HK-2 (cell line): ENCODE data around the gene IFT88.

Experiments
- DNase-seq: peaks from one replicate; pipeline ENCODE4 v3.0.0-alpha.2; 2018; ENCODE audit not compliant: unreplicated experiment

Gene IFT88

DNA sequence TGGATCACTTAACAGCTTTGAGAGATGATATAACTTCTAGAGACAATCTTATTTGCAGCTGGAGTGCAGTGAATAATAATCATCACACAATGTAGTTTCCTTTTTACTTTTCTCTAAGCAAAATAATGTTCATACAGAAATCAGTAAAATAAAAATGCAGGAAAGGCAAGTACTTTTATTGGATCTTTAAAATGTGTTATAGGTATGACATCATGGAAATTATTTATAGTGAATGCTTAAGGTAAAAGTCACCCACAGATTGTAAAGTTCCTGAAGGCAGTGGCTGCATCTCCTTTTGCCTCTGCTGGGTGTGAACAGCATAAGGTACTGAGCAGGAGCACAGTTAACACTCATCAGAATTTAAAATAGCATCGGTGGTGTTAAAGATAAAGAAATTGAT is 119.2 kb downstream of the IFT88 start:
- DNase-seq = no peak

DNA sequence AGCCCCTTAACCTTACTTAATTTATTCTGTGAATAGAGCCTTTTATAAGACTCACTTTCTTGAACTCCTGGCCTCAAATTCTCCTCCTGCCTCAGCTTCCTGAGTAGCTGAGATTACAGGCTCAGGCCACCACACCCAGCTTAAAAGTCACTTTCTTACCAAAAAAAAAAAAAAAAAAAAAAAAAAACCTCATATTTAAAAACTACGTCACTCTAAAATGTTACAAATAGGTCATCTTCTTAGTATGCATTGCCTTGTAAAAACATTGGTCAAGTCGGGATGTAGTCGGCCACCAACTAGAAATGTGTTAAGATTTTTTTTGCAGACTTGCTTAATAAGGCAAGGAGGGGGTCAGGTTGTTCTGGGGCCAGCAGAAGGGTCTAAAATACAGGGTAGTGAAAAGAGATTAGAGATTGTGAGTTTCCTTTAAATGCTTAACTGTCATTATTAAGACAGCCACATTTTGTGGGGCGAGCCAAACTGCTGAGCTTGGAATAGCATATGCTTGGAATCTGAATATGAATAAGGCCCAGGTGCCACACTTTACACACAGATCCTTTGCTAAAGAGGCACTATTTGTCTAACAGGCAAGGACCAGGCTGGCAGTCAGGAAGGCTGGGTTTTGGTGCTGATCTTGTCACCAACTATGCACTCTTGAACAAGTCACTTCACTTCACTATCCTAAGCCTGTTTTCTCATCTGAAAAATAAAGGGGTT is 120.1 kb downstream of the IFT88 start:
- DNase-seq = no peak

DNA sequence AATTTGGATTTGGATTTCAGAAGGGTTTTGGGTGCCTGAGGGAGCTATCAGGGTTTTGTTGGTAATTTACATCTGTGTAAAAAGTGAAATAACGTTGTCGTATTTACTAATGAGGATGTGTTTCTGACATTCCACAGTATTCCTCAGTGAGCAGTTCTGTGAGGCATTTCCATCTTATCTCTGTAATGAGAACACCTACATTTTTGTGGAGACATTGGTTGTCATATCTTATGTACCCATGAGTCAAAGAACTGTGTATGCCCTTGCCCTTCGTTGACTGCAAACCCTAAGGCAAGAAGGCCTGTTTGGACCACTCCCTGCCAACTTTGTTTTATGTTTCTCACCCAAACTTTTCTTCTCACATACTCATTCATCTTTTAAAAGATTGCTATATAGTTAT is 122.3 kb downstream of the IFT88 start:
- no peak for DNase-seq

DNA sequence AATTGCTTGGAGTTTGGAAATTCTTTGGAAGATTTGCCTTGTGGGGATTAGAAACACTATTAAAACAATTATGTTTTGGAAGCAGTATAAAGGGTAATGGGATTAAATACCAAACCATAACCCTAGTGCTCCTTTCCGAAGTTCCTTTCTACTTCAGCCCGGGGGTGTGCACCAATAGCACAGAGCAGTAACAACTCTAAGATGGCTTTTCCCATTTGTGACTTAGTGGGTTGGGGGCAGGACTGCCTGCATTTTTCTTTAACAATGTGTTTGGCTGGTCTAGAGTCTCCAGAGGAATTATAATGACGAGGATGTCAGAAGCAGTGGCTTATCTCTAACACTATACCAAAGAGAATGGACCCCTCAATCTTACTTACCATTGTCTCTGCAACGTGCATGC is 124.7 kb downstream of the IFT88 start:
- DNase-seq = no peak

DNA sequence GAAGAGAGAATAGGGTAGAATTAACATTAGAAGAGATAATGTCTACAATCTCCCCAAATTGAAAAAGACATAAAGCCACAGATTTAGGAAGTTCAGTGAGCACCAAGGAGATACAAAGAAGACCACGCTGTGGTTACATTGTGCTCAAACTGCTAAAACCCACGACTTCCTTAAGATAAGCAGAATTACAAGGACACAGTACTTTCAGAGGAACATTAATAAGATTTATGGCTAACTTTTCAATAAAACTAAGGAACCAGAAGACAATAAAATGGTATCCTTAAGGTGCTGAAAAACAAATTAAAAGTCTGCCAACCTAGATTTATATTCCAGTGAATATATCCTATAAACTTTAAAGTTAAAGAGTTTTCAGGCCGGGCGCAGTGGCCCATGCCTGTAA is 129.1 kb downstream of the IFT88 start:
- DNase-seq = no peak

DNA sequence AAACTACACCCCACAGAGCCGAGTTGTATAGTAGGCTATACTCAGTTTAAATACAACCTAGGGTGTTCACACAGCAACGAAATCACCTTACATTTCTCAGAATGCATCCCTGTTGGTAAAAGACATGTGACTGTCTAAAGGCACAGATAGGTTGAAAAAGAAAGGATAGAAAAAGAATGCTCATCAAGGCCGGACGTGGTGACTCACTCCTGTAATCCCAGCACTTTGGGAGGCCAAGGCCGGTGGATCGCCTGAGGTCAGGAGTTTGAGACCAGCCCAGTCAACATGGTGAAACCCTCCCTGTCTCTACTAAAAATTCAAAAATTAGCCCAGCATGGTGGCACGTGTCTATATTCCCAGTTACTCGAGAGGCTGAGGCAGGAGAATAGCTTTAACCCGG is 132.8 kb downstream of the IFT88 start:
- DNase-seq = no peak

DNA sequence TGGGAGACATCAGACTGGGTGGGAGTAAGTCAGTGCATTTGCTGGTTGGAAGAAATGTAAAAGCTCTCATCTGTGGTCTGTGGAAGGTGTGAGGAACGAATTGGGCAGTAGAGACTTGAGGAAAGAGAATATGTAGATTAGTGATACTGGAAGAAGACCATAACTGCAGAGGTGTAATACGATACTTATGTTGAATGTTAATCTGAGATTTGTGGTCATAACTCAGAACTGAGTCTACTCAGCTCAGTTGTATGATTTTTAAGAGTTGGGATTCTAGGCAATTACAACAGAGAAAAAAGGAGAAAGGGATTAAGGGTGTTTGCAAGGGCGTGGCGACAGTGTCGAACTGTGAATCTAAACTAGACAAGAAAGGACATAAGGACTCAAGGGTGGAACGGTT is 133.3 kb downstream of the IFT88 start:
- no peak for DNase-seq

DNA sequence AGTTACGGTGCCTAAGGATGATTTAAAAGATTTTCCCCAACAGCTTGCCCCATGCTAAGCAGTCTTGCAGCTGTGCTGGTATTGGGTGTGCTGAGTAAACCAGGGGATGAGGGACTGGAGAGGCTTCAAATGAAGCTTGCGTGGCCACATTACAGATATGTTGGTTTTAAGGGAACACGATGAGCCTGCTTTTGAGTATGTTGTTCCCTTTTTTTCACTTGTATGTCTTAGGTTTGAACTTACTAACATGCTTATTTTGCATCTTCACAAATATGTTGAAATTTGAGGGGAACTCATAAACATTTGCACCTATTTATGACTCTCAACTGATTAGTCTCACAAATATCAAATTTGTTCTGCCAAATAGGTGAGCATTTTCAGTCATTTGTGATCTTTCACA is 134.5 kb downstream of the IFT88 start:
- no peak for DNase-seq

DNA sequence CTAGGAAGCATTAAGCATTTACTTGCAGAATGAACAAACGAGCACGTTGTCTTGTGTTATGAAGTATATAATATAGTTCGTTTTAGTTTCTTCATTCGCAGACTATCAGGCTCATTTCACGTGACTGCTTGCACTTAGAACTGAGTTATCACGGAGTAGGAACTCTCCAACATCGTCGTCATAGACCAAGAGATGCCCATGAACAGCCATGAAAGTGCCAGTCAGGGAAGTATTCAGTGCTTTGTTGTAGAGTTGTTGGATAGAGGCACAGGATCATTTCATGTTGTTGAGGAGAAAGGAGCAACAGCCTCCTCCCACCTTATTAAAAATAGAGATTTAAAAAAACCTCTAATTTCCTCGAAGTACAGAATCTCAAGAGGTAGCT is 135.6 kb downstream of the IFT88 start:
- no peak for DNase-seq

DNA sequence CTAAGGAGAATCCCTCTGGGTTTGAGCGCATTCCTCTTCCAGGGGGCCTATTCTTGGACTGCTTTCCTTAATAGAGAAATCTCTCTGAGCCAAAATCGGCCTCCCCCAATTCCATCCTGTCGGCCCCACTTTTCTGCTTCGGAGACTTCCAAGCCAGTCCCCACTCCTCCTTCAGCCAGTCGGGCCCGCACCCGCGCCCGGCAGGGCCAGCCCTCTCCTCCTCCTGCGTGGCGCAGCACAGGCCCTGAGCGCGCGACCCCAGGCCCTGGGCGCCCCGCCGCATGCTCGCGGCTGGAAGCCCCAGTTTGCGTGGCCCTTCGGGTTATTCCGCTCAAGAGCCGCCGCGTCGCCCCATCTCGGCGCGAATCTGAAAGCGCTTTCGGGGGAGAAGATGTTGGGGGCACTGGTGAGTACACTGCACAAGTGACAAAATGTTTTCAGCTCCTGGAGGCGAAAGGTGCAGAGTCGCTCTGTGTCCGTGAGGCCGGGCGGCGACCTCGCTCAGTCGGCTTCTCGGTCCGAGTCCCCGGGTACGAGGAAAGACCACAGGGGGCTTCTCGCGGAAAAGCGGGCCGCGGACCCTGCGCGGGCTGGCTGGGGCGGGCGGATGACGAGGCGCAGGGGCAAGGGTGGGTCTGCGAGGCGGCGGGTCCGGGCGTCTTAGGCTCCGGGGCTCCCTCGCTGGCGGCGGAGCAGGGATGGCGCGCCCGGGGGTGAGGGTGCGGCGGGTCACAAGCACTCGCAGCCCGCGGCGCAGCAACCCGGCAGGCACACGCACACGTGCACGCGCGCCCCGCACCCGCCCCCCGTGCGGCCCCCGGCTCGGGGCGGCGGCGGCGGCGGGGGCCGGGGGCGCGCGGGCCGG is 136.2 kb downstream of the IFT88 start, which contains the start of gene IL17D:
IL17D (plus strand) TSS at position 785 of the 865 bp plus-strand sequence. CDS start 303 bp downstream, outside the sequence.
- DNase-seq = peak; percentile 20

DNA sequence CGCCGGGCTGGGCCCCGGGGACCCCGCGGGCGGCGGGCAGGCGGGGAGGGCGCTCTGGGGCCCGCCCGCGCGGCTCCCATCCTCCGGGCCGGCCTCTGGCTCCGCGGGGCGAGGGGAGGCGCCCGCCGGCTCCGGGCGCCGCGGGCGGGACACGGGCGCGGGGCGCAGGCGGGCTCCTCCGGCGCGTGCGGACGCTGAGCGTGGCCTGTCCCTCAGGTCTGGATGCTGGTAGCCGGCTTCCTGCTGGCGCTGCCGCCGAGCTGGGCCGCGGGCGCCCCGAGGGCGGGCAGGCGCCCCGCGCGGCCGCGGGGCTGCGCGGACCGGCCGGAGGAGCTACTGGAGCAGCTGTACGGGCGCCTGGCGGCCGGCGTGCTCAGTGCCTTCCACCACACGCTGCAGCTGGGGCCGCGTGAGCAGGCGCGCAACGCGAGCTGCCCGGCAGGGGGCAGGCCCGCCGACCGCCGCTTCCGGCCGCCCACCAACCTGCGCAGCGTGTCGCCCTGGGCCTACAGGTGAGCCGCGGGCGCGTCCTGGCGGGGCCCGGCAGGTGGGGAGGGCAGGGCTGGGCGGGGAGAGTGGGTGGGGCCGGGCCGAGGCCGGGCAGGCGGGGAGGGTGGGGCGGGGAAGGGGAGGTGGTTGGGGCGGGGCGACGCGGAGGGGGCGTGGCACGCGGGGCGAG is 137.0 kb downstream of the IFT88 start:
- peak; percentile 67 for DNase-seq

DNA sequence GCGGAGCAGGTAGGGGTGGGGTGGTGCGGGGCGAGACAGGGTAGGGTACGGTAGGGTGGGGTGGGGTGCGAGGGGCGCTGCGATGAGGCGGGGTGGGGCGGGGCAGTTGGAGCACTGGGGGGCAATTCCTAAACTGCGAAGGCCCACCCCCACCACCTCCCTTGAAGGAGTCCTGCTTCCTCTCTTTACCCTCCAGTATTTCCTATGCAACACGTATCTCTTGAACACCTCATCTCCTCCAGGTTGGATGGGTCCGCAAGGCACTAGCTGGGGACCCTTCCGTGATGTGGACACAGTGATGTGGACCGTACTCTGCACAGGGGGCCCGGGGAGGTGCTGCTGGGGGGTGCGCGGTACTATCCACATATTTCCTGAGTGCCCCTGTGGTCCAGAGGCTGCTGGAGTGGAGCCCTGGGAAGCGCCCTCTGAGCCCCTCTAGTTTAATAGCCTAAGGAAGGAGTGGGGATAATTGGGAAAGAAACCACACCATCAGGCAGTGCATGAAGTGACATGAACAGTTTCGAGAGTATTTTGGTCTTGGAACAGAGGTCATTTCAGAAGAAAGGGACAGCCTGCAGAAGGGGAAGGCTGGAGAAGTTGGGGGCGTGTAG is 137.6 kb downstream of the IFT88 start:
- no peak for DNase-seq

DNA sequence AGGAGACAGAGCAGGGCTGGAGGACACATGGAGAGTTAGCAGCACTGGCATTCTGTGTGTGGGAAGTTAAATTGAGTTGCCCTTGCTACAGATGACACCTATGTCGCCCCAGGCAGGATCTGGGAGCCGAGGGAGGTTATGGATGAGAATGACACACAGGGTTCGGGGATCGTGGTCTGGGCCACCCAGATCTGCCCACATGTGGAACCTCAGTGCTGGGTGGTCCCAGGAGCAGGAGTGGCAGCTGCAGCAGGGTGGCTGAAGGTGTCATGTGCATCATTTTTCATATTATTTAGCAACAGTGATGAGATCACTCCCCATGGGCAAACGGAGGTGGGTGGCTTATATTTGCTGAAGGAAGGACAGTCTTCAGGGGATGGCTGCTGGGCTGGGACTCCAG is 139.7 kb downstream of the IFT88 start:
- DNase-seq = no peak

DNA sequence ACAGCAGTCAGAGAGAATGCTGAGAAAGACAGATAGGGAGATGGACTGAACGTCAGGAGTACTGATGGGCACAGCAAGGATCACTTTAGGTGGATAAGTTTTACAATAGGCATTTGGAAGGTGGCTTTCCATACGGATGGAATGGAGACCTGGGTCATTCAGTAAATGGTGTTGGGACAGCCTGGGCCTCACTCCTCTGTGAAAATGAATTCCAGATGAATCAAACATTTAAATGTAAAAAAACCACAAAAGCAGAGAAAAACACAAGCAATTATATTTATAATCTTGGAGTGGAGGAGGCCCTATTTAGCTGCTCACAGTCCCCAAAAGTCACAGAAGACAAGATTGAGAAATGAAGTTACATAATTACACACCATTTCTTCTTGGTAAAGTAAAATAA is 141.3 kb downstream of the IFT88 start:
- no peak for DNase-seq

DNA sequence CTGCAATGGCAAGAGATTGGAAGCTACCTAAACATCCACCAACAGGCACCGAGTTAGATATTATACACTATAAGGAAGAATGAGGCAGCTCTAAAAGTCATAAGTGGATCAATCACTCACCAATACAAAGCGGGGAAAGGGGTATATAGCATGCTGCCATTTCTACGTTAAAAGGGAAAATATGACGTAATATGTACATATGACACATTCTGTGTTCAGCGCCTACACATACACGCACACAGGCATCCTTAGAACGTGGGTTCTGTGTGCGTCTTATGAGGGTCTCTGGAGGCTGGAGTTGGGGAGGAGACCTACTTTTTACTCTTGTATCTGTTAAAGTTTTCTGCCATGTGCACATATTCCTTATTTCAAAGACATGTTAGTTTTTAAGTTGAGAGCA is 142.4 kb downstream of the IFT88 start:
- no peak for DNase-seq

DNA sequence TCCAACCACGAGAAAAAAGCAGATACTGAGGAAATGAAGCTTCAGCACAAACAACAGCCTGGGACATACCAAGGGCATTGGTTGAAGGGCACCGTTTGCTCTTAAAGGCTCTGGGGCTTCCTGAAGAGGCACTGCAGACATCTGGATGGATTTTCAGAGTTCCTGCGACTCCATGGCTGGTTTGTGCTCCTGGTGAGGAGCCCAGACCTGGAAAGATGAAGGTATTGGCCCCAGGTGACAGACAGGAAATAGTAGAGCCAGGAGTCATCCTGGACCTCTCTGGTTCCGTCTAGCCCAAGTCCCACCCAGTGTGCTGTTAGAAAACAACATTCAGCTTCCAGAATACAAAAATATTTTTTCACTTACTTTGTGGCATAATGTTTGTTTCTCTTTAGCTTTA is 142.8 kb downstream of the IFT88 start:
- no peak for DNase-seq

DNA sequence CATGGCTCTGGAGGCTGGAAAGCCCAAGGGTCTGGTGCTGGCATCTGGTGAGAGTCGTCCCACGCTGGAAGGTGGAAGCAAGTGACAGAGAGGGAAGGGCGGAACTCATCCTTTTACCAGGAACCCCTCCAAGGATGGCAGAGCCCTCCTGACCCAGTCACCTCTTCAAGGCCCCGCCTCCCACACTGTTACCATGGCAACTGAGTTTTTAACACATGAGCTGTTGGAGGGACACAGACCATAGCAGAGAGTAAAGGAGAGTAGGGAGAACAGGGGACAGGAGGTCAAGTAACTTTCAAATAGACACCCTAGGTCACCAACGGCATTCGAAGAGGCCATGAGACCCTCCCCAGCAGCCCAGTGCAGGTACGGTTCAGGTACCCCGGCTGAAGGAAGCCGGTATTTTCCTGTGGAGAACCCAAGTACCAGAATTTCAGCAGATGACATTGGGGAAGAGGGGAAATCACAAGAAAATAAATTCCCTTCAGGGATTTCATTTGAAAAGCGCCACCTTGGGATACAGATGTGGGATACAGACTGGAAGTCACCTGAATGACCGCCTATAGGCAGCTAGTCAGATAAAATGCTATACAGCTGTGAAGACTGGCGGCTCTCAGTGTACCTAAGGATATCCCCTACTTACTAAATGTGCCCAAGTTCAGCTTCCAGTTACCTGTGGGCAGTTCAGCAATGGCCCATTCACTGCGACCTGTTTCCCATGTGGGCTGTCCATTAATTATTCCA is 144.5 kb downstream of the IFT88 start:
- no peak for DNase-seq

DNA sequence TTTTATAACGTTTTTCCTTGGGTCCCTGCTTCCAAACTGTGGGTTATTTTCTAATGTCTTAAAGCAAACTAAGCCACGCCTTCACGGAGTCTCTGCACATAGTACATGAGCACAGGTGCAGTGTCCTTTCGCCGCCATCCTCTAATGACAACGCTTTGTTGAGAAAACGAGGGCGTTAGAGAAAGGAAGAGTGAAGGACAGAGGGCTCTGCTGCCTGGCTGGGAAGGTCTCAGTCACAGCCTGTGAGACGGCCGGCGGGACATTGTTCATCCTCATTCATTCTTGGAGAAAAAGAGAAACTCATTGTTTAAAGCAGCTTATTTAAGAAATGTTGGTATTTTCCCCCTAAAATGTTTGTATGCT is 146.0 kb downstream of the IFT88 start:
- DNase-seq = no peak

DNA sequence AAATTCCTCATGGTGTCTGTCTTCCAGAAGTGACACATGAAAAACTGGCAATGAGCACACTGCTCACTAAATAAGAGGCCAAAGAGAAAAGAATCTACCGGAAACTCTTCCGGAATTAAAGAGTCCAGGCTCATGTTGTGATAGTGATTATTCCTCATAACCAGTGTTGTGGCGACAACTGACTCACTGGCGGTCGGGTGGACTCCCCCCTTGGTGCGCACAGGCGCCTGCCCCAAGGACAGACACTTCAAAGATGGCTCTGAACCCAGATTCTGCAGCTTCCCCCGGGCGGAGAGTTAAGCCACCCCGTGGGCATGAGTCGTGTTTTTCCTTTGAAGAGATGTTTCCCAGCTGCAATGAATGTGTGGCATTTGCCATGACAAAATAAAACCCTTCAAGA is 146.8 kb downstream of the IFT88 start:
- DNase-seq = no peak

DNA sequence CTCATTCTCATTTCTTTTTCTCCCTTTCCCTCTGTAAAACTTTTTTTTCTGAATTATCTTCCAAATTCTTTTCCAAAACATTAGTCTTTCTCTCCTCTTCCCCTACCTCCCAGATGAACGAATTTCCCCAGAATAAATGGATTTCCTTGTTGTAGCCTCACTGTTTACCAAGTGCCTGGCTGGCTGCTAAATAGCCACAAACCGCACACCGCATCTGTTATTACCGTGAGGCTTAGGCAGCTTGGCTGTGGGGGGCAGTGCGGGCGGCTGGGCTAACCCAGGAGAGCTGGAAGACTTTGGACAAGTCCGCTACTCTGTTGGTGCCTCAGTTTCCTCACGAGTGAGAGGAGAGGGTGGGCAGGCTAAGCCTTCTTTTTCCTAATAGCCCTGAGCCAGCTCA is 147.2 kb downstream of the IFT88 start:
- no peak for DNase-seq

DNA sequence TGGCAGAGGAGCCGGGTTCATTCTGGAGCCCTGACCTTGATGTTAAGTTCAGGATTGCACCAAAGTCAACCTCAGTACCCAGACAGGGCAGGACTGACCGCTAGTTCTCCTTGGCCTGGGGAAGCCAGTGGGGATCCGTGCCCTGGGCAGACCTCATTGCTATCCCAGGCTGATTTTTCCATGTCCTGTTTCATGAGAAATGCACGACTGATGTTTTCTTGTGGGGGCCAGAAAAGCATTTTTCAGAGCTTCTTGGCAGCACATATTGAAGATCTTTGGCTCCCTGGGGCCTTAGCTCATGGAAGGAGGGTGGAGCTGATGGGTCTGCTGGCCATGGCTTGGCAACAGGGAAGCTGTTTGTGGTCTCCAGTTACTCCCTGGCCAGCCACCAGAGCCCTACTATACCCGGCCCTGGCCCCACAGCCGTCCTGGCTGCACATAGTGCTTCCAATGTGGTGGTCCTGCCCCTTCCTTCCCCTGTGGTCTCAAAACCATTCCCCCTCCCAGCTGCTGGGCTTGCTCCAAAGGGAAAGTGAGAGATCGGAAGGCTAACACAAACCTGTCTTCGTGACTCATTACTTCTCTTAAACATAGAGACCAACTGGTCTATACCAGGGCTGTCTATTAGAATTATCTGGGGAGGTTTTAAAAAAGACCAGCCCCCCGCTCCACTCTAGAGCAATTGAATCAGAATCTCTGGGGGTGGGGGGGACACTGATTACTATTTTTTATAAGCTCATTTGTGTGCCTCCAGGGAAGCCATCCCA is 147.8 kb downstream of the IFT88 start:
- no peak for DNase-seq
